ENCODE data around the gene UCHL3.
"Not testable (repeated sequence)": the region's sequence is repeated elsewhere in the genome, so short reads cannot be mapped to it uniquely, and the experiment has no call there.

GRCh38 chr13:75545386-75545785 lies 4.2 kb upstream of the UCHL3 start:
- TF ChIP-seq POLR2AphosphoS5 (IDR thresholded peaks at IDR 0.05; ENCODE audit: borderline replicate concordance, low read depth, low read length); EZH2 (IDR thresholded peaks at IDR 0.05); FOXP2 (optimal IDR thresholded peaks at IDR 0.05; ENCODE audit: control extremely low read depth, extremely low read length, insufficient read depth): not testable (repeated sequence)

Measured in SK-N-MC (cell line).